ENCODE measurements around the gene CDC16. TPM values are rescaled to one million over a fixed set of nuclear protein-coding genes. Genes with fewer than 3 reads are reported as not detected.

The CDC16 gene
- total and polyA plus RNA-seq, 2 of the 8 experiments (the other 6 are each of a cell fraction or from before 2014, with no cell fraction given), result 42.5 to 83.4 TPM

GRCh38 chr13:114314074-114314912, 79.6 kb downstream of the CDC16 start, which contains the start of gene CHAMP1 (continued):
- TF ChIP-seq PHF8 (conservative IDR thresholded peaks at IDR 0.05; ENCODE audit: low read depth, low read length) (peak; percentile 97), E2F6 (IDR thresholded peaks at IDR 0.05) (peak; percentile 83), KDM4A (IDR thresholded peaks at IDR 0.05; ENCODE audit: low read depth, low read length, severe bottlenecking) (peak; percentile 65), SIN3A (conservative IDR thresholded peaks at IDR 0.05 in 1 of 2, IDR thresholded peaks at IDR 0.05 in 1 of 2; ENCODE audit: low read depth in 1 of 2, low read length in 2 of 2) (peak; percentile 20 to 43; a peak in 2 of 4 replicates), EP300 (IDR thresholded peaks at IDR 0.05; ENCODE audit: borderline replicate concordance in 1 of 2, low read depth in 2 of 2, low read length in 2 of 2) (0 out of 3 replicates have a peak, but pooled peaks of 1 of the 2 experiments have one; percentile 3), KDM1A (IDR thresholded peaks at IDR 0.05; ENCODE audit: borderline replicate concordance, low read length) (peak; percentile 24; the same call in 1 of the 2 replicates), CBX5 (IDR thresholded peaks at IDR 0.05; ENCODE audit: low read depth, low read length) (no peak)
